GM12878 (cell line): ENCODE results near the gene FPGS. TPM values are rescaled to one million over a fixed set of nuclear protein-coding genes. Genes with fewer than 3 reads are reported as not detected.

ENCODE experiments used
- ATAC-seq: fragments of 200-7000 bp; cut with Tn5 transposase; 3 replicates; pipeline ENCODE4 v1.9.1; 2020; ENCODE audit warnings: mild to moderate bottlenecking, moderate library complexity
- BruUV-seq: library from RNA; stranded (reverse); fragments of 400-500 nt; replicated peaks from 2 replicates; lab custom pipeline; 2021; lab: Mats Ljungman, UMichigan
- CTCF ChIA-PET: fragments of 300-600 bp; sonication (Branson Sonifier 250); formaldehyde crosslinking; extraction: SDS; loops from one replicate; lab custom pipeline; 2021; ENCODE audit warnings: inconsistent platforms; lab: Yijun Ruan, JAX
- POLR2A ChIA-PET: fragments of 350-600 bp; formaldehyde crosslinking; extraction: SDS; loops from one replicate; lab custom pipeline; 2021; ENCODE audit warnings: inconsistent platforms; lab: Charles Lee
- RAD21 ChIA-PET: fragments of 300-600 bp; sonication (Branson Sonifier 250); formaldehyde crosslinking; loops from one replicate; lab custom pipeline; 2023; ENCODE audit warnings: antibody characterized with exemption; ENCODE audit not compliant: unreplicated experiment; lab: Charles Lee
- SMC1A ChIA-PET: fragments of 300-600 bp; sonication (Branson Sonifier 250); formaldehyde crosslinking; loops from one replicate; lab custom pipeline; 2023; ENCODE audit not compliant: unreplicated experiment, uncharacterized antibody; lab: Charles Lee
- DNase-seq: peaks from one replicate; pipeline ENCODE4 v3.0.0-alpha.2; 2011; ENCODE audit warnings: low read depth, low spot score
- FAIRE-seq: peaks from 3 replicates; lab custom pipeline; 2011; peaks lifted over from hg19 to GRCh38; lab: Jason Lieb, UNC
- H2AFZ ChIP-seq: 2 replicates; pipeline ENCODE4 v1.6.0; 2011; ENCODE audit warnings: low read depth, low read length, control low read depth; ENCODE audit not compliant: control insufficient read depth
- H3K27ac ChIP-seq: 2 replicates; pipeline ENCODE4 v1.5.1; 2011; ENCODE audit warnings: control low read depth; ENCODE audit not compliant: control insufficient read depth, insufficient read depth
- H3K27me3 ChIP-seq, 2 experiments: replicated peaks in 1 of 2; 2 replicates each; pipeline versions ENCODE4 v1.6.0 to v1.6.1; 2011; ENCODE audit warnings: low read length in 1 of 2; ENCODE audit not compliant: control insufficient read depth in 2 of 2, insufficient read depth in 2 of 2
- H3K36me3 ChIP-seq, 2 experiments: 2 replicates each; pipeline ENCODE4 v1.5.1; 2011; ENCODE audit warnings: low read length in 1 of 2; ENCODE audit not compliant: control insufficient read depth in 2 of 2, insufficient read depth in 2 of 2
- H3K4me1 ChIP-seq: 2 replicates; pipeline ENCODE4 v1.6.1; 2011; ENCODE audit warnings: mild to moderate bottlenecking, low read length, moderate library complexity, mixed read lengths; ENCODE audit not compliant: control insufficient read depth, insufficient read depth
- H3K4me2 ChIP-seq: 2 replicates; pipeline ENCODE4 v1.6.0; 2011; ENCODE audit warnings: control low read depth; ENCODE audit not compliant: control insufficient read depth, insufficient read depth
- H3K4me3 ChIP-seq: fragments of 200-600 bp; sonication (generic); 2 replicates; pipeline ENCODE4 v1.5.1; 2016
- H3K79me2 ChIP-seq: 2 replicates; pipeline ENCODE4 v1.6.0; 2011; ENCODE audit warnings: low read length; ENCODE audit not compliant: control insufficient read depth, insufficient read depth
- H3K9ac ChIP-seq: 2 replicates; pipeline ENCODE4 v1.8.0; 2011; ENCODE audit warnings: low read length, control low read depth, mixed read lengths; ENCODE audit not compliant: control insufficient read depth, insufficient read depth
- H3K9me3 ChIP-seq: replicated peaks from 3 replicates; pipeline ENCODE4 v1.5.1; 2011; ENCODE audit warnings: mild to moderate bottlenecking, low read length; ENCODE audit not compliant: control insufficient read depth, insufficient read depth
- H4K20me1 ChIP-seq: 2 replicates; pipeline ENCODE4 v1.6.0; 2011; ENCODE audit not compliant: control insufficient read depth, insufficient read depth
- ATF7 ChIP-seq: fragments of 450-650 bp; IDR thresholded peaks from 2 replicates; pipeline ENCODE4 v1.6.1; 2016; ENCODE audit warnings: low read depth, mild to moderate bottlenecking
- BACH1 ChIP-seq: fragments of 450-650 bp; IDR thresholded peaks from 2 replicates; pipeline ENCODE4 v1.6.1; 2017; ENCODE audit warnings: mild to moderate bottlenecking, borderline replicate concordance
- EZH2 ChIP-seq: IDR thresholded peaks from 2 replicates; pipeline ENCODE4 v1.6.1; 2012; ENCODE audit warnings: low read depth, mild to moderate bottlenecking, control low read depth, inconsistent platforms, low read length, borderline replicate concordance; ENCODE audit not compliant: control insufficient read depth
- FOXK2 ChIP-seq: fragments of 450-650 bp; IDR thresholded peaks from 2 replicates; pipeline ENCODE4 v1.6.1; 2017; ENCODE audit warnings: mild to moderate bottlenecking, moderate library complexity
- GATAD2B ChIP-seq: fragments of 450-650 bp; conservative IDR thresholded peaks from 2 replicates; pipeline ENCODE4 v1.6.1; 2017; ENCODE audit warnings: low read depth, mild to moderate bottlenecking, moderate library complexity
- MYC ChIP-seq: IDR thresholded peaks from 2 replicates; pipeline ENCODE4 v1.6.1; 2011; ENCODE audit warnings: mild to moderate bottlenecking, low read length, moderate library complexity, inconsistent platforms; ENCODE audit not compliant: insufficient read depth, insufficient replicate concordance, insufficient read length, severe bottlenecking
- NFYB ChIP-seq: IDR thresholded peaks from 2 replicates; pipeline ENCODE4 v1.6.1; 2011; ENCODE audit warnings: low read depth, mild to moderate bottlenecking, low read length, improper control_type of control experiment, moderate library complexity; ENCODE audit not compliant: insufficient read depth
- NRF1 ChIP-seq: conservative IDR thresholded peaks from 2 replicates; pipeline ENCODE4 v1.6.1; 2011; ENCODE audit warnings: mild to moderate bottlenecking, low read depth, low read length, improper control_type of control experiment
- SUPT20H ChIP-seq: IDR thresholded peaks from 2 replicates; pipeline ENCODE4 v1.6.1; 2011; ENCODE audit warnings: low read depth, mild to moderate bottlenecking, low read length, moderate library complexity, borderline replicate concordance; ENCODE audit not compliant: control insufficient read depth
- ZNF217 ChIP-seq: fragments of 450-650 bp; IDR thresholded peaks from 2 replicates; pipeline ENCODE4 v1.6.1; 2017; ENCODE audit warnings: antibody characterized with exemption, mild to moderate bottlenecking
- ZNF622 ChIP-seq: fragments of 450-650 bp; IDR thresholded peaks from 2 replicates; pipeline ENCODE4 v1.6.1; 2017; ENCODE audit warnings: mild to moderate bottlenecking, inconsistent platforms
- WGBS: methylation state at CpG from one replicate; pipeline ENCODE4 v1.1.6; 2016; ENCODE audit warnings: low lambda C conversion rate; ENCODE audit not compliant: insufficient replicate concordance, insufficient coverage; ENCODE audit errors: missing lambda C conversion rate; 5-methylcytosine and 5-hydroxymethylcytosine counted together
- in situ Hi-C: fragments of 300-500 bp; cut with MboI; formaldehyde crosslinking; loops from 9 replicates; pipeline ENCODE4 v1.14.3; 2018; ENCODE audit warnings: mixed read lengths
- intact Hi-C: fragments of 100-400 bp; cut with micrococcal nuclease; formaldehyde crosslinking; loops from one replicate; pipeline ENCODE4 v1.14.2; 2022; ENCODE audit not compliant: unreplicated experiment
- polyA plus RNA-seq, 11 experiments: library from polyadenylated mRNA; depleted of rRNA in 4 of 11; unstranded in 6 of 11; stranded (reverse) in 5 of 11; fragments of >200 nt; fragmentation: Nextera tagmentation in 4 of 11; fragmentation: Illumina TruSeq in 1 of 11; extraction: Ambion mirVana in 4 of 11; extraction: Trizol in 1 of 11; gene quantifications; 1 replicate in 1 of 11; 2 replicates in 10 of 11; pipeline versions ENCODE4 v1.2.1 to v1.2.3, GENCODE V29; 2011 to 2016; ENCODE audit warnings: inconsistent platforms in 2 of 11, missing spikeins in 2 of 11, low read depth in 1 of 11
- total RNA-seq, 4 experiments: library from RNA; depleted of rRNA in 3 of 4; stranded (reverse); fragments of >200 nt in 3 of 4; fragmentation: Illumina TruSeq in 1 of 4; extraction: Trizol in 1 of 4; gene quantifications; 2 replicates each; pipeline versions ENCODE4 v1.2.1 to v1.2.3, GENCODE V29; 2013 to 2021
- TF ChIP-seq, protein P1 (sequence below): fragments of 450-650 bp; IDR thresholded peaks from 2 replicates; pipeline ENCODE4 v1.6.1; 2018; ENCODE audit warnings: mild to moderate bottlenecking, low read depth, moderate library complexity; ENCODE audit not compliant: partially characterized antibody

The FPGS gene
- total and polyA plus RNA-seq, 10 of the 15 experiments (the other 5 are each of a cell fraction or from before 2014, with no cell fraction given): 1.2 to 127 (median 80.4) TPM

- no TSS peak for BruUV-seq
- Histone ChIP-seq H3K36me3 (no peaks in the 10 kb centered on the region), H3K4me3 (no peak overlapping the region), H3K27ac (no peak overlapping the region), H3K9ac (no peak overlapping the region), H4K20me1 (no peaks in the 10 kb centered on the region), H3K27me3 (no peaks in the 10 kb centered on the region), H3K4me2 (no peak overlapping the region), H3K79me2 (peaks cover 8% of the 10 kb centered on the region), H2AFZ (no peak overlapping the region), H3K4me1 (peaks cover 6% of the 10 kb centered on the region), H3K9me3 (peaks cover 3% of the 10 kb centered on the region; the same call in 2 of the 3 replicates)
- FAIRE-seq: no peak
- WGBS: 59% methylated on average over 17 of the region's 17 CpGs
- CTCF ChIA-PET: no interaction called here
- no peak for DNase-seq
- POLR2A ChIA-PET: no interaction called here
- RAD21 ChIA-PET: no interaction called here
- TF ChIP-seq SUPT20H: no peak
- no peak for TF ChIP-seq MYC
- TF ChIP-seq, protein P1, sequence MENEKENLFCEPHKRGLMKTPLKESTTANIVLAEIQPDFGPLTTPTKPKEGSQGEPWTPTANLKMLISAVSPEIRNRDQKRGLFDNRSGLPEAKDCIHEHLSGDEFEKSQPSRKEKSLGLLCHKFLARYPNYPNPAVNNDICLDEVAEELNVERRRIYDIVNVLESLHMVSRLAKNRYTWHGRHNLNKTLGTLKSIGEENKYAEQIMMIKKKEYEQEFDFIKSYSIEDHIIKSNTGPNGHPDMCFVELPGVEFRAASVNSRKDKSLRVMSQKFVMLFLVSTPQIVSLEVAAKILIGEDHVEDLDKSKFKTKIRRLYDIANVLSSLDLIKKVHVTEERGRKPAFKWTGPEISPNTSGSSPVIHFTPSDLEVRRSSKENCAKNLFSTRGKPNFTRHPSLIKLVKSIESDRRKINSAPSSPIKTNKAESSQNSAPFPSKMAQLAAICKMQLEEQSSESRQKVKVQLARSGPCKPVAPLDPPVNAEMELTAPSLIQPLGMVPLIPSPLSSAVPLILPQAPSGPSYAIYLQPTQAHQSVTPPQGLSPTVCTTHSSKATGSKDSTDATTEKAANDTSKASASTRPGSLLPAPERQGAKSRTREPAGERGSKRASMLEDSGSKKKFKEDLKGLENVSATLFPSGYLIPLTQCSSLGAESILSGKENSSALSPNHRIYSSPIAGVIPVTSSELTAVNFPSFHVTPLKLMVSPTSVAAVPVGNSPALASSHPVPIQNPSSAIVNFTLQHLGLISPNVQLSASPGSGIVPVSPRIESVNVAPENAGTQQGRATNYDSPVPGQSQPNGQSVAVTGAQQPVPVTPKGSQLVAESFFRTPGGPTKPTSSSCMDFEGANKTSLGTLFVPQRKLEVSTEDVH: no peak
- no peak for TF ChIP-seq EZH2
- TF ChIP-seq ATF7: no peak
- TF ChIP-seq BACH1: no peak
- no peak for TF ChIP-seq FOXK2
- TF ChIP-seq NRF1: no peak
- TF ChIP-seq NFYB: no peak
- TF ChIP-seq GATAD2B: no peak
- no peak for TF ChIP-seq ZNF622
- no peak for TF ChIP-seq ZNF217
- SMC1A ChIA-PET: interaction anchor here (0.6 kb wide), 2 partner anchors 25 to 191 kb away, joined by 3 to 4 read pairs; no protein-coding TSS in a partner anchor
- in situ Hi-C loops (no loop called here), intact Hi-C loops (no loop called here)
- no peak for ATAC-seq
Measured at GRCh38 chr9:127850286-127850830, 47.7 kb downstream of the FPGS start.
